Astrocyte (in vitro differentiated cells and primary cell): ENCODE data around the gene CST8. TPM values are rescaled to one million over a fixed set of nuclear protein-coding genes. Genes with fewer than 3 reads are reported as not detected.

ENCODE experiments used
- DNase-seq: peaks from one replicate; pipeline ENCODE4 v3.0.0-alpha.2; 2010; ENCODE audit warnings: low read depth
- FAIRE-seq: peaks from 2 replicates; lab custom pipeline; 2011; peaks lifted over from hg19 to GRCh38; lab: Jason Lieb, UNC
- H2AFZ ChIP-seq: 2 replicates; pipeline ENCODE4 v1.6.0; 2012; ENCODE audit warnings: low read depth, low read length, inconsistent platforms
- H3K27ac ChIP-seq: 2 replicates; pipeline ENCODE4 v1.5.1; 2011; ENCODE audit warnings: low read depth, low read length, inconsistent platforms
- H3K27me3 ChIP-seq: 2 replicates; pipeline ENCODE4 v1.6.0; 2011; ENCODE audit warnings: low read length, inconsistent platforms; ENCODE audit not compliant: insufficient read depth
- H3K36me3 ChIP-seq: 2 replicates; pipeline ENCODE4 v1.5.1; 2011; ENCODE audit warnings: low read length, inconsistent platforms; ENCODE audit not compliant: insufficient read depth
- H3K4me1 ChIP-seq: 2 replicates; pipeline ENCODE4 v1.5.1; 2011; ENCODE audit warnings: low read length, inconsistent platforms; ENCODE audit not compliant: insufficient read depth
- H3K4me2 ChIP-seq: 2 replicates; pipeline ENCODE4 v1.6.0; 2012; ENCODE audit warnings: low read length, inconsistent platforms
- H3K4me3 ChIP-seq: 2 replicates; pipeline ENCODE4 v1.5.1; 2011; ENCODE audit warnings: low read depth, mild to moderate bottlenecking, low read length, inconsistent platforms; ENCODE audit not compliant: insufficient read depth
- H3K79me2 ChIP-seq: 2 replicates; pipeline ENCODE4 v1.6.0; 2012; ENCODE audit warnings: mild to moderate bottlenecking, low read length, inconsistent platforms; ENCODE audit not compliant: insufficient read depth
- H3K9ac ChIP-seq: 2 replicates; pipeline ENCODE4 v1.6.0; 2012; ENCODE audit warnings: mild to moderate bottlenecking, low read length, inconsistent platforms
- H3K9me3 ChIP-seq: 2 replicates; pipeline ENCODE4 v1.5.1; 2012; ENCODE audit warnings: low read depth, mild to moderate bottlenecking, low read length, inconsistent platforms; ENCODE audit not compliant: insufficient read depth
- H4K20me1 ChIP-seq: 2 replicates; pipeline ENCODE4 v1.6.0; 2012; ENCODE audit warnings: low read length, inconsistent platforms; ENCODE audit not compliant: insufficient read depth
- H3K27ac Mint-ChIP-seq: one replicate; pipeline ENCODE4 v1.8.0; 2021; ENCODE audit warnings: mild to moderate bottlenecking, mixed read lengths; ENCODE audit not compliant: unreplicated experiment
- H3K27me3 Mint-ChIP-seq: one replicate; pipeline ENCODE4 v1.8.0; 2021; ENCODE audit warnings: low read depth, mixed read lengths; ENCODE audit not compliant: unreplicated experiment
- H3K36me3 Mint-ChIP-seq: one replicate; pipeline ENCODE4 v1.8.0; 2021; ENCODE audit warnings: low read depth, mixed read lengths; ENCODE audit not compliant: unreplicated experiment
- H3K4me1 Mint-ChIP-seq: one replicate; pipeline ENCODE4 v1.8.0; 2021; ENCODE audit warnings: low read depth, mixed read lengths; ENCODE audit not compliant: unreplicated experiment
- H3K4me3 Mint-ChIP-seq: one replicate; pipeline ENCODE4 v1.8.0; 2021; ENCODE audit warnings: mild to moderate bottlenecking, moderate library complexity, mixed read lengths; ENCODE audit not compliant: unreplicated experiment
- H3K9me3 Mint-ChIP-seq: one replicate; pipeline ENCODE4 v1.8.0; 2021; ENCODE audit warnings: mild to moderate bottlenecking, mixed read lengths; ENCODE audit not compliant: unreplicated experiment
- CTCF ChIP-seq: IDR thresholded peaks from 2 replicates; pipeline ENCODE4 v1.5.1; 2011; ENCODE audit warnings: low read depth, mild to moderate bottlenecking, inconsistent platforms, low read length, moderate library complexity; ENCODE audit not compliant: insufficient read depth
- EZH2 ChIP-seq: IDR thresholded peaks from 2 replicates; pipeline ENCODE4 v1.6.1; 2012; ENCODE audit warnings: mild to moderate bottlenecking, low read length, inconsistent platforms; ENCODE audit not compliant: insufficient read depth
- total RNA-seq: library from RNA; stranded (reverse); gene quantifications from 2 replicates; pipeline ENCODE4 v1.2.1, GENCODE V29; 2021

The CST8 gene
- total RNA-seq, 1 donor from 2014 or later = not detected

GRCh38 chr20:23533161-23533560 is 42.2 kb downstream of the CST8 start:
- no peak overlapping the region for H3K4me2 ChIP-seq
- Mint-ChIP-seq H3K27ac (no peak overlapping the region), H3K9me3 (peaks cover 5% of the 10 kb centered on the region), H3K4me1 (no peaks in the 10 kb centered on the region), H3K36me3 (peaks cover 1% of the 10 kb centered on the region), H3K4me3 (no peak overlapping the region), H3K27me3 (no peaks in the 10 kb centered on the region)
- H3K27ac ChIP-seq = no peak overlapping the region
- H3K79me2 ChIP-seq = no peaks in the 10 kb centered on the region
- no peak for DNase-seq
- H3K9ac ChIP-seq = no peak overlapping the region
- FAIRE-seq = no peak
- H3K36me3 ChIP-seq = no peaks in the 10 kb centered on the region
- H3K4me1 ChIP-seq = no peaks in the 10 kb centered on the region
- H4K20me1 ChIP-seq = no peaks in the 10 kb centered on the region
- TF ChIP-seq CTCF (no peak), EZH2 (no peak)
- H3K9me3 ChIP-seq = no peaks in the 10 kb centered on the region
- no peaks in the 10 kb centered on the region for H3K27me3 ChIP-seq
- no peak overlapping the region for H2AFZ ChIP-seq
- no peak overlapping the region for H3K4me3 ChIP-seq

GRCh38 chr20:23534801-23535593 is 44.1 kb downstream of the CST8 start:
- Histone ChIP-seq H3K27me3 (no peaks in the 10 kb centered on the region), H3K9me3 (no peaks in the 10 kb centered on the region), H2AFZ (no peak overlapping the region), H4K20me1 (no peaks in the 10 kb centered on the region), H3K4me1 (no peaks in the 10 kb centered on the region), H3K36me3 (no peaks in the 10 kb centered on the region), H3K4me3 (no peak overlapping the region), H3K27ac (no peak overlapping the region), H3K4me2 (no peak overlapping the region), H3K79me2 (no peaks in the 10 kb centered on the region), H3K9ac (no peak overlapping the region)
- Mint-ChIP-seq H3K36me3 (no peaks in the 10 kb centered on the region), H3K27ac (no peak overlapping the region), H3K9me3 (no peaks in the 10 kb centered on the region), H3K27me3 (no peaks in the 10 kb centered on the region), H3K4me1 (no peaks in the 10 kb centered on the region), H3K4me3 (no peak overlapping the region)
- TF ChIP-seq EZH2 (no peak), CTCF (no peak)
- DNase-seq (no peak), FAIRE-seq (no peak)

GRCh38 chr20:23536328-23536974 is 45.5 kb downstream of the CST8 start:
- Histone ChIP-seq H3K27me3 (no peaks in the 10 kb centered on the region), H3K27ac (no peak overlapping the region), H3K4me1 (no peaks in the 10 kb centered on the region), H3K9me3 (no peaks in the 10 kb centered on the region), H2AFZ (no peak overlapping the region), H3K36me3 (no peaks in the 10 kb centered on the region), H3K79me2 (no peaks in the 10 kb centered on the region), H3K9ac (no peak overlapping the region), H3K4me2 (no peak overlapping the region), H4K20me1 (no peaks in the 10 kb centered on the region), H3K4me3 (no peak overlapping the region)
- Mint-ChIP-seq H3K27me3 (no peaks in the 10 kb centered on the region), H3K4me3 (no peak overlapping the region), H3K36me3 (no peaks in the 10 kb centered on the region), H3K9me3 (no peaks in the 10 kb centered on the region), H3K4me1 (peaks cover 2% of the 10 kb centered on the region), H3K27ac (no peak overlapping the region)
- no peak for TF ChIP-seq CTCF
- FAIRE-seq = no peak
- no peak for DNase-seq
